NT2/D1 (cell line): ENCODE results near the gene HSD17B3.

Source experiments
- DNase-seq: peaks from one replicate; pipeline ENCODE4 v3.0.0-alpha.2; 2011; ENCODE audit warnings: low read depth, low spot score
- H3K27me3 ChIP-seq: 2 replicates; pipeline ENCODE4 v1.6.0; 2011; ENCODE audit warnings: mild to moderate bottlenecking; ENCODE audit not compliant: insufficient read length, insufficient read depth
- H3K36me3 ChIP-seq: 2 replicates; pipeline ENCODE4 v1.6.1; 2011; ENCODE audit warnings: mild to moderate bottlenecking, low read length, mixed read lengths; ENCODE audit not compliant: insufficient read depth, insufficient read length
- H3K4me1 ChIP-seq: 2 replicates; pipeline ENCODE4 v1.5.1; 2011; ENCODE audit not compliant: insufficient read depth, insufficient read length
- H3K4me3 ChIP-seq: 2 replicates; pipeline ENCODE4 v1.5.1; 2011; ENCODE audit warnings: low read depth; ENCODE audit not compliant: insufficient read length
- H3K9ac ChIP-seq: 2 replicates; pipeline ENCODE4 v1.6.0; 2011; ENCODE audit warnings: low read depth; ENCODE audit not compliant: insufficient read length
- H3K9me3 ChIP-seq: 2 replicates; pipeline ENCODE4 v1.5.1; 2011; ENCODE audit warnings: mild to moderate bottlenecking, low read length; ENCODE audit not compliant: insufficient read depth
- SUZ12 ChIP-seq: IDR thresholded peaks from 2 replicates; pipeline ENCODE4 v1.6.1; 2011; ENCODE audit not compliant: insufficient read length, insufficient read depth; ENCODE audit errors: extremely low read depth
- YY1 ChIP-seq: IDR thresholded peaks from 2 replicates; pipeline ENCODE4 v1.6.1; 2011; ENCODE audit not compliant: insufficient read length, insufficient read depth
- ZNF274 ChIP-seq: IDR thresholded peaks from 2 replicates; pipeline ENCODE4 v1.6.1; 2011; ENCODE audit warnings: mild to moderate bottlenecking, low read depth, low read length

HSD17B3 gene

DNA sequence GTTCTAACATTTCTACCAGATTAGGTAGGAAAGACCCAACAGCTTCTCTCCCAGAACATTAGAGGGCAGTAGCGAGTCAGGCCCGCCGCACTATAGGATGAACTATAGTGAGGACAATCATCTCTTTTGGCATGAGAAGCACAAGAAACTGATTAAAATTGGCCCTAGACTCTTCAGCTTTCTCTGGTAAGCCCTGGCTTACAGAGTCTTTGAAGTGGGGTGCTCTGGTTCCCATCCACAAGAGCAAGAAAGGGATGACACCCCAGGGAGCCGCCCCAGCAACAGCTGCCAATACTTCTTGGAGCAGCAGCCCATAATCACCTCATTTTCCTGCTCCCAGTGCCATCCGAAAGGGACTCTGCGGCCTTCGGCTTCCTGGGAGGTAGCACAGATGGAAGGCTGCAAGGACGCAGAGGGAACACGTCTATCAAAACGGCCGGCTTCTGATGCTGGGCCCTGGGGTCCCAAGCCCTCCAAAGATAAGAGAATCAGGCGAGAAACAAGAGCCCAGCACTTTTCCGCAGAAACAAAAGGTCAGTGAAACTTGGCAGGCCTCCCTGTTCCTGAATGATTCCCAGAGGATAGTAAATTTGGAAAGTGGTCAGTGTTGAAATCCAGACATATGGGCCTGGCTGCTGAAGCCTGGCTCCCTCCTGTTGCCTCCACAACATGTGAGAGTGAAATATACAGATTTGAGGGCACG, 69.3 kb downstream of the HSD17B3 start:
- H3K4me3 ChIP-seq: no peak overlapping the region

DNA sequence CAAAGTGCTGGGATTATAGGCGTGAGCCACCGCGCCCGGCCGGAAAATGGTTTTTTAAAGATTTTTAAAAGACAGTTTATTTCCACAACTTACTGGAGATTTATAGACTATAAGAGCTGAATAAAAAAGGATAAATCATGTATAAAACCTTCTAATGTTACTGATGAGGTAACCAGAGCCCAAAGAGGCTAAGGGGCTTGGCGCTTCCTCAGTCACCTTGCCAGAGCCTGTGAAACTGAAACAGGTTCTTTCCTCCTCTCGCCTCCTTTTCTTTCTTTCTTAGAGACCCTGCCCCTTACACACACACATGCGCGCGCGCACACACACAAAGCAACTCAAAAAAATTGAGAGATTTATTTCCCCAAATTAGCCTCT, 69.8 kb downstream of the HSD17B3 start:
- Histone ChIP-seq H3K4me1 (no peaks in the 10 kb centered on the region), H3K4me3 (no peak overlapping the region), H3K9ac (no peak overlapping the region), H3K9me3 (peaks cover 7% of the 10 kb centered on the region; the same call in 1 of the 2 replicates), H3K36me3 (no peaks in the 10 kb centered on the region), H3K27me3 (no peaks in the 10 kb centered on the region)
- no peak for DNase-seq
- TF ChIP-seq ZNF274 (no peak), SUZ12 (no peak), YY1 (no peak)

More for the DNA sequence above, 69.3 kb downstream of the HSD17B3 start:
- no peaks in the 10 kb centered on the region for H3K4me1 ChIP-seq
- peaks cover 7% of the 10 kb centered on the region; the same call in 1 of the 2 replicates for H3K9me3 ChIP-seq
- H3K27me3 ChIP-seq: no peaks in the 10 kb centered on the region
- no peak overlapping the region for H3K9ac ChIP-seq
- no peaks in the 10 kb centered on the region for H3K36me3 ChIP-seq
- TF ChIP-seq SUZ12: no peak
- no peak for TF ChIP-seq ZNF274
- no peak for TF ChIP-seq YY1
- no peak for DNase-seq

DNA sequence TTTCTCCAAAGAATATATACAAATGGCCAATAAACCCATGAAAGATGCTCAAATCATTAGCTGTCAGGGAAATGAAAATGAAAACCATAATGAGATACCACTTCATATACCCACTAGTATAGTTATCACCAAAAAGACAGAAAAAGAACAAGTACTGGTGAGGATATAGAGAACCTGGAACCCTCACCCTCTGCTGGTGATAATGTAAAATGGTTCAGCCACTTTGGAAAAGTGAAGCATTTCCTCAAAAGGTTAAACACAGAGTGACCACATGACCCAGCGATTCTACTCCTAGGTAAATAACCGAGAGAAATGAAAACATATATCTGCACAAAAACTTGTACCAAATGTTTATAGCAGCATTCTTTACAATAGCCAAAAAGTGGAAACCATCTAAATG, 72.0 kb downstream of the HSD17B3 start:
- no peaks in the 10 kb centered on the region for H3K36me3 ChIP-seq
- H3K4me3 ChIP-seq: no peak overlapping the region
- no peaks in the 10 kb centered on the region for H3K27me3 ChIP-seq
- peaks cover 7% of the 10 kb centered on the region for H3K9me3 ChIP-seq
- no peaks in the 10 kb centered on the region for H3K4me1 ChIP-seq
- no peak overlapping the region for H3K9ac ChIP-seq
- DNase-seq: no peak
- no peak for TF ChIP-seq ZNF274
- TF ChIP-seq SUZ12: no peak
- no peak for TF ChIP-seq YY1

DNA sequence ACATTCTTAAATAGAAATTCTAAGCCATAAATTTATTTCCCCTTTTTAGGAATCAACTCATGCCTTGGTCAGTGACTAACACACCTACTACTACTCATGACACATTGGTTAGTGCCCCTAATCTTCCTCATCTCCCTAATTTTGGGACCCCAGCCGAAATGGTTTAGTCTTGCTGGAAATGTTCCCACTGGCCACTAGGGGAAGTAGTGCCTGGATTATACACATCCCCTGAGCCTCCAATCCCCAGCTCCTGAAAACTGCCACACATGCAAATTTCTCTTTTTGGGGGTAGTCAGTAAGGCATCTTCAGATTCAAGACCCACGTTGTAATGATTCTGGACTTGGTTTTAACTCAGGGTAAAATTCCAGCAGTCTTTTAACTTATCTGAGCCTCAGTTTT, 79.8 kb downstream of the HSD17B3 start:
- no peak for DNase-seq
- Histone ChIP-seq H3K9me3 (peaks cover 17% of the 10 kb centered on the region), H3K4me3 (no peak overlapping the region), H3K4me1 (no peaks in the 10 kb centered on the region), H3K9ac (no peak overlapping the region), H3K36me3 (no peaks in the 10 kb centered on the region), H3K27me3 (no peaks in the 10 kb centered on the region)
- TF ChIP-seq SUZ12 (no peak), ZNF274 (no peak), YY1 (no peak)

DNA sequence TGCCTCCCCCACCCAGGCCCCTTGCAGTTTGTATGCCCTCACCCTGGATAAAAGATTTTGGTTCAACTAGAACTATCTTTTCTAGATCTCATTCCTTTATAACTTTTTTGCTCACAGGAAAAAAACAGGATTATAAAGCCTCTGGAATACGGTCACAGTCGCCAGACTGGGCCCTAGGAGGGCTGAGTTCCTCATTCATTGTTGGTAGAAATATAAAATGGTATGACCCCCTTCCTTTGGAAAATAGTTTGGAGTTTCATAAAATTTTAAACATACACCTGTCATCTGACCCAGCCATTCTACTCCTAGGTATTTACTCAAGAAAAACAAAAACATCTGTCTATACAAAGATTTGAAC, 82.1 kb downstream of the HSD17B3 start:
- H3K27me3 ChIP-seq: peaks cover 7% of the 10 kb centered on the region
- H3K9me3 ChIP-seq: peaks cover 15% of the 10 kb centered on the region
- no peak for TF ChIP-seq SUZ12
- TF ChIP-seq YY1: no peak
- no peak for TF ChIP-seq ZNF274
- peaks cover 4% of the 10 kb centered on the region for H3K4me1 ChIP-seq
- DNase-seq: no peak
- no peak overlapping the region for H3K9ac ChIP-seq
- H3K4me3 ChIP-seq: no peak overlapping the region
- H3K36me3 ChIP-seq: no peaks in the 10 kb centered on the region

DNA sequence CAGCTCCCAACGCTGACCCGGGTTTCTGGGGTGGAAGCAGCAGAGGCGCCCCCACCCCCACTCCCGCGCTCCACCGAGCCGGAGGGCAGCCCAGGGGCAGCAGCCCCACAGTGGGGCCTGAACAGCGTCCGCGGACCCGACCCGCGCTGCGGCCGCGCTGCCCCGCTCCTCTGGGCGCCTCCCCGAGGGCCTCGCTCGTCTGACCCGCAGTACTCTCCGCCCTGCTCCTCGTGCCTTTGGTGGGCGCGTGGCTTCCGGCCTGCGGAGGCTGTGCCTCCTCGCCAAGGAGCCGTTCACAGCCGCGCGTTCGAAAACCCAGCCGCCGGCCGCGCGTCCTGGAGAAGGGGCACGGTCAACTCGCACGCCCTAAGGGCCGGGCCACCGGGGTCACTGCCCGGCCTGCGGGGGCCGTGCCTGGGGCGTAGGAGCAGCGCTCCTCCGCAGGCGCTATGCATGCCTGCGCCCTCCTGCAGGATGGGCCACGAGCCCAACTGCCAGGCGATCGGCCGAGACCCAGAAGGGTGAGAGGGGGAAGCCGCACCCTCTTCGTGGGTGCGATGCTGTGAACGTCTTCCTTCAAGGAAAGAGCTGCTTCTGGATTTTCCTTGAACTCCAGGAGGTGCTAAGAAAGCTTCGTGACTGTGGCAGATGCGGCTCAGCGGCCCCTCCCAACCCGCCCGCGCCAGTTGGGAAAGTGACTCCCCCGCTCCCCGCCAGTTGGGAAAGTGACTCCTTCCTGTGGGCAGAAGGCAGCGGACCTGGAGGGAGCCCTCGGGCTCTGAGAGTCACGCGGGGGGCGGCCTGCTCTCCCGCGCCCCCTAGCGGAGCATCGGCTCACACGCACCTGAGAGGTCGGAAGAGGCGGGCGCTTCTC, 82.7 kb downstream of the HSD17B3 start:
- peaks cover 5% of the 10 kb centered on the region for H3K4me1 ChIP-seq
- H3K36me3 ChIP-seq: no peaks in the 10 kb centered on the region
- peaks cover 9% of the 10 kb centered on the region for H3K9me3 ChIP-seq
- no peak for DNase-seq
- H3K4me3 ChIP-seq: no peak overlapping the region
- no peak for TF ChIP-seq ZNF274
- TF ChIP-seq YY1: no peak
- peaks cover 7% of the 10 kb centered on the region for H3K27me3 ChIP-seq
- H3K9ac ChIP-seq: no peak overlapping the region

DNA sequence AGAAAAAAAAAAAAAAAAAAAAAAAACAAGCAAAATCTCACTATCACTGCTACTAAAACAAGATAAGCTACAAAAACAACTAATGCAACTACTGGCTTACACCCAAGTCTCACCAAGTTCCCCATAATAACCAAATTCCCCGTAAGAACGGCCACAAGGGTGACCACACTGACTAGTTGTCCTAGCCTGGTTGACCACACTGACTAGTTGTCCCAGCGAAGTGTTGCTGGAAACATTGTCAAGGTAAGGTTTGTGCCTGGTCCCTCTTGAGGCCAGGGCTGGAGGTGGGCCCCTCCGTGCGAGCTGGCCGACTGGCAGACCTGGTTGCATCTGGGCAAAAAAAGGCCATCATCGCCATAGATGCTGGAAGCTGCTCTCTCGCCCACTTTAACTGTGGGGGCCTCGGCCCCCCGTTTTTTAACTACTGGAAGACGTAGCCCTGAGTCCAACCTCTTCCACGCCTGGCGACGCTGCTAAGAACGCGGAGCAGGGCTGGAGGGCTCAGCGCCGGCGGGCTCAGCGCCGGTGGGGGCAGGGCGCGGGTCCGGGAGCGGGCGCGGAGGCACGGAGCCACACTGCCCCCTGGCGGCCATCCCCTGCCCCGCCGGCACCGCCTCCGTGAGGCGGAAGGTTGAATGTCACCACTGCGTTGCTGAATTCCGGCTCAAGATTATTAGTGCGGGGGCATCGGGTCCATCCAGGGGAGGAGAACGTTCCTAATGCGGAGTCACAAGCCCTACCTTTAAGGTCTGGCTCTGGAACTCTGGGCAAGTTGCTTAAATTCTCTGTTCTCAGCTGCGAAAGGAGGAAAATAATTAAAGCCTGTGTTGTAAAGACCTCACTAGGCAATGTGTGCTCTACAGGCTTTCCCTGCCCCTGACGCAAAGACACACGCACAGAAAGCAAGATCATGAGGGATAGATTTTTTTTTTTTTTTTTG, 84.0 kb downstream of the HSD17B3 start:
- no peaks in the 10 kb centered on the region for H3K36me3 ChIP-seq
- TF ChIP-seq SUZ12: no peak
- TF ChIP-seq YY1: no peak
- no peak for TF ChIP-seq ZNF274
- peak; percentile 56 for DNase-seq
- H3K4me1 ChIP-seq: peaks cover 6% of the 10 kb centered on the region
- no peak overlapping the region for H3K9ac ChIP-seq
- H3K4me3 ChIP-seq: no peak overlapping the region
- peaks cover 7% of the 10 kb centered on the region for H3K27me3 ChIP-seq
- peaks cover 6% of the 10 kb centered on the region; the same call in 1 of the 2 replicates for H3K9me3 ChIP-seq
